Mesothelial cell of epicardium (in vitro differentiated cells): Measurements from ENCODE around the gene IPO13. TPM values are rescaled to one million over a fixed set of nuclear protein-coding genes. Genes with fewer than 3 reads are reported as not detected.

Experiments used
- DNase-seq, 2 experiments: peaks; one replicate each; pipeline ENCODE4 v3.0.0; 2021; ENCODE audit warnings: low spot score in 2 of 2; ENCODE audit not compliant: unreplicated experiment in 2 of 2
- H3K27ac Mint-ChIP-seq: 2 replicates; pipeline ENCODE4 v1.8.0; 2021; ENCODE audit warnings: mixed read lengths
- H3K27me3 Mint-ChIP-seq: 2 replicates; pipeline ENCODE4 v1.8.0; 2021; ENCODE audit warnings: low read depth, mixed read lengths
- H3K36me3 Mint-ChIP-seq: 2 replicates; pipeline ENCODE4 v1.8.0; 2021; ENCODE audit warnings: mixed read lengths
- H3K4me1 Mint-ChIP-seq: 2 replicates; pipeline ENCODE4 v1.8.0; 2021; ENCODE audit warnings: mixed read lengths
- H3K4me3 Mint-ChIP-seq: 2 replicates; pipeline ENCODE4 v1.8.0; 2021; ENCODE audit warnings: mild to moderate bottlenecking, moderate library complexity, mixed read lengths
- H3K9me3 Mint-ChIP-seq: 2 replicates; pipeline ENCODE4 v1.8.0; 2021; ENCODE audit warnings: mixed read lengths
- CTCF ChIP-seq: fragments of 200-600 bp; sonication (generic); IDR thresholded peaks from one replicate; pipeline ENCODE4 v1.5.0; 2021; ENCODE audit warnings: antibody characterized with exemption; ENCODE audit not compliant: unreplicated experiment
- total RNA-seq: library from RNA; stranded (reverse); gene quantifications from 3 replicates; pipeline ENCODE4 v1.2.1, GENCODE V29; 2021

Gene IPO13
- total RNA-seq, 1 donor from 2014 or later = 26.4 TPM

- TF ChIP-seq CTCF = peak; percentile 57
- no peak overlapping the region for H3K4me3 Mint-ChIP-seq
- H3K9me3 Mint-ChIP-seq = no peaks in the 10 kb centered on the region
- H3K27ac Mint-ChIP-seq = no peak overlapping the region
- peaks cover 6% of the 10 kb centered on the region for H3K36me3 Mint-ChIP-seq
- no peaks in the 10 kb centered on the region for H3K4me1 Mint-ChIP-seq
- H3K27me3 Mint-ChIP-seq = no peaks in the 10 kb centered on the region
- no peak for DNase-seq
These were observed 55.9 kb downstream of the IPO13 start for GRCh38 chr1:44002606-44003157.

DNA sequence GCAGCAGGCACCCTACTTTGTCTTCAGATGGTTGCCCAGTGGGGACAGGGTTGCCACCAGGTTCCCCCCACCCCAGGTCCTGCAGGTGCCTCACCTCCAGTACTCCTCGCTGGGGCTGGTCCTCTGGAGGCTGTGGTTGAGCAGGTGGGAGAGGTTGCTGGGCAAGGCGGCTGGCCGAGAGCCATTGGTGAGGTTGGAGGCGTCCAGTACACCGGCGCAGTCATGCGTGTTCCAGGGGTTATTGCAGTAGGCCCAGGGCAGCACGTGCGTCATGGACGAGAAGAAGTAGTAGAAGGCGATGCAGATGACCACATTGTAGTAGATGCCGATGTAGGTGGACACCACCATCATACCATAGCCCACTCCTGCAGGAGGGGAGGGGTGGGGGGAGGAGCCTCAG is 61.5 kb downstream of the IPO13 start:
- no peak overlapping the region for H3K4me3 Mint-ChIP-seq
- no peak for DNase-seq
- no peak for TF ChIP-seq CTCF
- peaks cover 9% of the 10 kb centered on the region for H3K36me3 Mint-ChIP-seq
- no peak overlapping the region for H3K27ac Mint-ChIP-seq
- no peaks in the 10 kb centered on the region for H3K27me3 Mint-ChIP-seq
- peaks cover 7% of the 10 kb centered on the region for H3K4me1 Mint-ChIP-seq
- H3K9me3 Mint-ChIP-seq = no peaks in the 10 kb centered on the region

DNA sequence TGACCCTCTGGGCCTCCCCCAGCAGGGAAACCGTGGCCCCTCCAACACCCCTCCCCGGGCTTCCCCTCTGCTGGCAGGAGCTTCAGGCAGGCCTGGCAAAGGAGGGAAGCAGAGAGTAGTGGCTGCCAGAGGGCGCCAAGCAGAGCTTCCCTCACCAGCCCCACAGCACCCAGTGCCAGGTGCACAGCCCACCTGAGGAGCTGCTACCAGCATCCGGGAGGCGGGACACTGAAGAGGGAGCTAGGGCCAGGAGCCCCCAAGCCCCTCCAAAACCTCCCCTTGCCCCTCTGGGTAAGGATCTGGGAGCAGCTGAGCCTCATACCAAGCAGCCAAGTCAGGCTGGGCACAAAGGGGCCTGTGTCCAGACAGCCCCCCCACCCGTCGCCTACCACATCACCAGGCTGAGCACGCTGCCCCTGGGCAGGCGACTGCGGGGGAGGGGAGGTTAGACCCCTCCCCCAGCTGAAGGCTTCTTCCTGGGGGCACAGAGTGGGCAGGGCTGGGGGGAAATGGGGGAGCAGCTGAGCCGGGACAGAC is 64.3 kb downstream of the IPO13 start:
- Mint-ChIP-seq H3K27ac (no peak overlapping the region), H3K9me3 (no peaks in the 10 kb centered on the region), H3K4me1 (peaks cover 7% of the 10 kb centered on the region), H3K36me3 (peaks cover 9% of the 10 kb centered on the region), H3K27me3 (no peaks in the 10 kb centered on the region), H3K4me3 (no peak overlapping the region)
- TF ChIP-seq CTCF = no peak
- no peak for DNase-seq

DNA sequence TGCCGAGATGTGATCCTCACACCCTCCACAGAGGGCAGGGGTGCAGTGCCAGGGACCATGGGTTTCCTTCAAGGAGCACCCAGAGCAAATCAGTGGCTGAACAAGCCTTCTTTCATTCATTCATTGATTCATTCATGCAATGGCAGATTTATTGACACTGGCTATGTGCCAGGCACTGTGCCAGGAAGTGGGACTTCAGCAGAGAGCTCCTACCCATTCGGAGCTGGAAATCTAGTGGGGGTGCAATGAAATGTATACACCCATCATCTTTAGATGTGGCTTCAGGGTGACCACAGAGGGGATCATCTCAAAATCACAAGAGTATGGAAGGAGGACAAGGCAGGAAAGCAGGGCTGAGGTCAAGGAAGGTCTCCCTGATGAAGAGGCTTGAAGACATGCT is 65.7 kb downstream of the IPO13 start:
- H3K4me1 Mint-ChIP-seq = peaks cover 7% of the 10 kb centered on the region
- TF ChIP-seq CTCF = no peak
- no peak for DNase-seq
- peaks cover 9% of the 10 kb centered on the region for H3K36me3 Mint-ChIP-seq
- H3K27ac Mint-ChIP-seq = no peak overlapping the region
- H3K27me3 Mint-ChIP-seq = no peaks in the 10 kb centered on the region
- no peak overlapping the region for H3K4me3 Mint-ChIP-seq
- H3K9me3 Mint-ChIP-seq = no peaks in the 10 kb centered on the region

GRCh38 chr1:44012941-44013609 is 66.3 kb downstream of the IPO13 start:
- Mint-ChIP-seq H3K36me3 (peaks cover 8% of the 10 kb centered on the region), H3K4me1 (peaks cover 7% of the 10 kb centered on the region), H3K27me3 (no peaks in the 10 kb centered on the region), H3K27ac (no peak overlapping the region), H3K9me3 (no peaks in the 10 kb centered on the region), H3K4me3 (no peak overlapping the region)
- no peak for DNase-seq
- TF ChIP-seq CTCF = no peak
